H1 (cell line): ENCODE results near the gene FSCB. TPM values are rescaled to one million over a fixed set of nuclear protein-coding genes. Genes with fewer than 3 reads are reported as not detected.

ENCODE experiments used
- CHD1 ChIP-seq: IDR thresholded peaks from 2 replicates; pipeline ENCODE4 v1.6.1; 2012; ENCODE audit warnings: low read depth, low read length, improper control_type of control experiment
- CTBP2 ChIP-seq: IDR thresholded peaks from 2 replicates; pipeline ENCODE4 v1.7.0; 2011; ENCODE audit warnings: borderline replicate concordance, mild to moderate bottlenecking, moderate library complexity, mixed read lengths, low read length; ENCODE audit not compliant: insufficient read depth, insufficient read length
- EGR1 ChIP-seq: IDR thresholded peaks from 2 replicates; pipeline ENCODE4 v1.6.1; 2011; ENCODE audit warnings: low read depth, low read length, borderline replicate concordance
- KDM1A ChIP-seq: fragments of 200-600, 300-600 bp; sonication (generic); IDR thresholded peaks from 2 replicates; pipeline ENCODE4 v1.7.1; 2016; ENCODE audit warnings: mild to moderate bottlenecking, low read length, borderline replicate concordance
- RBBP5 ChIP-seq: IDR thresholded peaks from 2 replicates; pipeline ENCODE4 v1.7.1; 2012; ENCODE audit warnings: low read depth, mild to moderate bottlenecking, inconsistent platforms, low read length, moderate library complexity, borderline replicate concordance
- ZNF274 ChIP-seq: IDR thresholded peaks from 2 replicates; pipeline ENCODE4 v1.7.0; 2012; ENCODE audit warnings: low read length, borderline replicate concordance; ENCODE audit errors: extremely low read depth
- polyA plus RNA-seq, 7 experiments: library from polyadenylated mRNA; depleted of rRNA in 3 of 7; stranded (reverse) in 5 of 7; unstranded in 2 of 7; fragments of >200 nt in 5 of 7; fragments of 200-250 nt in 2 of 7; gene quantifications; 1 replicate in 5 of 7; 2 replicates in 1 of 7; 4 replicates in 1 of 7; pipeline versions ENCODE4 v1.2.1 to v1.2.3, GENCODE V29; 2011 to 2013; ENCODE audit warnings: missing spikeins in 2 of 7, mixed read lengths in 2 of 7
- total RNA-seq: library from RNA; stranded (reverse); fragmentation: NEBNext Ultra II Directional; extraction: Animal tissue kit (Norgen Biotek cat#: 25700); gene quantifications from 2 replicates; pipeline ENCODE4 v1.2.1, GENCODE V29; 2021
- TF ChIP-seq, protein P1 (sequence below): IDR thresholded peaks from 2 replicates; pipeline ENCODE4 v1.6.1; 2012; ENCODE audit warnings: inconsistent platforms

The FSCB gene
- total and polyA plus RNA-seq, 2 of the 8 experiments (the other 6 are each of a cell fraction or from before 2014, with no cell fraction given): not detected

DNA sequence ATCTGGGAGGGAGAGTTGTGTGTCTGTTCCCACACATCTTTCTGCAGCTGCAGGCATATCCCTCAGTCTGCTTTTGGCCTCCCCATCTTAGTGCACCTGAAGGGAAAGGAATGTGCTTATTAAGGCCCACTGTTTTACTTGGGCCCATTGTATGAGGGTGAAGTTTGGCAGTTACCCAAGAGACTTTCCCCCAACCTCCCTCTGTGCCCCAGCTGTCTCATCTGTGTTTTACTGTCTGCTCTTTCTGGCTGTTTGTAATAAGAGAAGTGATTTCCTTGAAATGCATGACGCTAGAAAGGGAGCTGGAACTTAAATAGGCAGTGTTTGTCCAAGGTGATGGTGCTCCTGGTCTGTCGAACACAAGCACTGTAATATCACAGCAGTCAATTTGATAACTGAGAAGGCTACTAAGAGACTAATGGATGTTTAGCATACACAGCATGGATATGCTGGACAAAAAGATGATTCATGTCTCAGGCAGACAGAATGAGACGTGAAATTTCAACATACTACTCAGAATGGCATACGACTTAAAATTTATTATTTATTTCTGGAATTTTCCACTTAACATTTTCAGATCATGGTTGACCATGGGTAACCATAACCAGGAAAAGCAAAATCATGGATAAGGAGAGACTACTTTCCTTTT lies 43.6 kb downstream of the FSCB start (continued):
- TF ChIP-seq, protein P1, sequence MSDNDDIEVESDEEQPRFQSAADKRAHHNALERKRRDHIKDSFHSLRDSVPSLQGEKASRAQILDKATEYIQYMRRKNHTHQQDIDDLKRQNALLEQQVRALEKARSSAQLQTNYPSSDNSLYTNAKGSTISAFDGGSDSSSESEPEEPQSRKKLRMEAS: no peak
- TF ChIP-seq RBBP5 (no peak), EGR1 (no peak), ZNF274 (no peak), KDM1A (no peak), CHD1 (no peak), CTBP2 (no peak)
